ENCODE data around the gene IDH3B. TPM values are rescaled to one million over a fixed set of nuclear protein-coding genes. Genes with fewer than 3 reads are reported as not detected.
A peak's percentile ranks its signal among the peaks of the same experiment; 100 is the strongest.

The IDH3B gene
- total RNA-seq, 1 donor from 2014 or later = 220 TPM

DNA sequence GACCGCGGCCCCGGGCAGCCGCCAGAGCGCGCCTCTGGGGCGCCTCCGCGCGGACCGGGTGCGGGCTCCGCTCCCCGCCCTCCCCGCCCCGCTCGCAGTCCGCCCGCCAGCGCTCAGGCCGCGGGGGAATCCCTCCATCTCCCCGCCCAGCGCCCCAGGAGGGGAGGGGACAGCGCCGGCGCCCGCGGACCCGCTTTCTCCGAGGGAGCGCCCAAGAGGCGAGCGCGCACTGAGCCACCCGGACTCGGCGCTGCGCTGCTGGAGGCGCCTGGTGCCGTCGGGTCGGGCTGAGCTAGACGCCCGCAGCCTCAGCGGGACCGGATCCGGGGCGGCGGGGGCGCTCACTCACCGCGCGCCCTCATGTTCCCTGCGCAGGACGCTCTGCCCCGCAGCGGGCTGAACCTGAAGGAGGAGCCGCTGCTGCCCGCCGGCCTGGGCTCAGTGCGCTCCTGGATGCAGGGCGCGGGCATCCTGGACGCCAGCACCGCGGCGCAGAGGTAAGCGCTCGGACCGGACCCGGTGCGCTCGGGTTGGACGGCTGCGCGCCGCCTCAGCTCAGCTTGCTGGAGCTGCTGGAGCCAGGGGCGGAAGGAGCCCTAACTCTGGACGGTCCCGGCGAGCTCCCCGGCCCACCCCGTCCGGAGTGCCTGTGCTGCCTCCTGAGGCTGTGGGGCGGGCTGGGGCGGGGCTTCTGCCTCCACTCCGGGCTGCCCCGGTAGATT, 29.4 kb upstream of the IDH3B start:
- peak; percentile 44 for DNase-seq
- H3K36me3 ChIP-seq = no peaks in the 10 kb centered on the region
- no peaks in the 10 kb centered on the region for H3K9me3 ChIP-seq (replicated peaks)
- H3K4me1 ChIP-seq = peaks cover 18% of the 10 kb centered on the region
- intact Hi-C loops (cut with micrococcal nuclease) = no loop called here
- peak overlapping the region; percentile 63 for H3K27ac ChIP-seq (replicated peaks)
- peaks cover 41% of the 10 kb centered on the region for H3K27me3 ChIP-seq (ENCODE audit: low read depth)
- TF ChIP-seq, protein P1, sequence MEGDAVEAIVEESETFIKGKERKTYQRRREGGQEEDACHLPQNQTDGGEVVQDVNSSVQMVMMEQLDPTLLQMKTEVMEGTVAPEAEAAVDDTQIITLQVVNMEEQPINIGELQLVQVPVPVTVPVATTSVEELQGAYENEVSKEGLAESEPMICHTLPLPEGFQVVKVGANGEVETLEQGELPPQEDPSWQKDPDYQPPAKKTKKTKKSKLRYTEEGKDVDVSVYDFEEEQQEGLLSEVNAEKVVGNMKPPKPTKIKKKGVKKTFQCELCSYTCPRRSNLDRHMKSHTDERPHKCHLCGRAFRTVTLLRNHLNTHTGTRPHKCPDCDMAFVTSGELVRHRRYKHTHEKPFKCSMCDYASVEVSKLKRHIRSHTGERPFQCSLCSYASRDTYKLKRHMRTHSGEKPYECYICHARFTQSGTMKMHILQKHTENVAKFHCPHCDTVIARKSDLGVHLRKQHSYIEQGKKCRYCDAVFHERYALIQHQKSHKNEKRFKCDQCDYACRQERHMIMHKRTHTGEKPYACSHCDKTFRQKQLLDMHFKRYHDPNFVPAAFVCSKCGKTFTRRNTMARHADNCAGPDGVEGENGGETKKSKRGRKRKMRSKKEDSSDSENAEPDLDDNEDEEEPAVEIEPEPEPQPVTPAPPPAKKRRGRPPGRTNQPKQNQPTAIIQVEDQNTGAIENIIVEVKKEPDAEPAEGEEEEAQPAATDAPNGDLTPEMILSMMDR (IDR thresholded peaks at IDR 0.05; ENCODE audit: borderline replicate concordance) = no peak
- peak overlapping the region; percentile 72 for H3K4me3 ChIP-seq

DNA sequence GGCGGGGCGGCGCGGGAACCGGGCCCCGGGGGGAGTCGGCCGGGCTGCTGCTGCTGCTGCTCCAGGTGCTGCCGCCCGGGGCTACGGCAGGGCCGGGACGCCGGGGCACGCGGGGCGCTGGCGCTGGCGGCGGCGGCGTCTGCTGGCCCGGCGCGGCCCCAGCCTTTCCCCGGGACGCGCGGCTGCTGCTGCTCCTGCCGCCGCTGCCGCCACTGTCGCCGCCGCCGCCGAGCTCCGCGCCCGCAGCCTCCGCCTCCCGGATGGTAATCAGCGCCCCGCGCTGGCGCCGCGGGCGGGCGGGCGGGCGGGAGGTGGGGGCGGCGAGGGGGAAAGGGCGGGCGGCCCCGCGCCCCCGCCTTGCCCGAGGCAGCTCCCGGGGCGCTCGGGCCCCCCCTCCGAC, 28.9 kb upstream of the IDH3B start:
- peaks cover 46% of the 10 kb centered on the region for H3K27me3 ChIP-seq (ENCODE audit: low read depth)
- intact Hi-C loops (cut with micrococcal nuclease) = no loop called here
- TF ChIP-seq, protein P1 (IDR thresholded peaks at IDR 0.05; ENCODE audit: borderline replicate concordance) = no peak
- DNase-seq = no peak
- peak overlapping the region; percentile 63 for H3K27ac ChIP-seq (replicated peaks)
- peaks cover 23% of the 10 kb centered on the region for H3K4me1 ChIP-seq
- H3K4me3 ChIP-seq = peak overlapping the region; percentile 72
- H3K9me3 ChIP-seq (replicated peaks) = no peaks in the 10 kb centered on the region
- no peaks in the 10 kb centered on the region for H3K36me3 ChIP-seq

DNA sequence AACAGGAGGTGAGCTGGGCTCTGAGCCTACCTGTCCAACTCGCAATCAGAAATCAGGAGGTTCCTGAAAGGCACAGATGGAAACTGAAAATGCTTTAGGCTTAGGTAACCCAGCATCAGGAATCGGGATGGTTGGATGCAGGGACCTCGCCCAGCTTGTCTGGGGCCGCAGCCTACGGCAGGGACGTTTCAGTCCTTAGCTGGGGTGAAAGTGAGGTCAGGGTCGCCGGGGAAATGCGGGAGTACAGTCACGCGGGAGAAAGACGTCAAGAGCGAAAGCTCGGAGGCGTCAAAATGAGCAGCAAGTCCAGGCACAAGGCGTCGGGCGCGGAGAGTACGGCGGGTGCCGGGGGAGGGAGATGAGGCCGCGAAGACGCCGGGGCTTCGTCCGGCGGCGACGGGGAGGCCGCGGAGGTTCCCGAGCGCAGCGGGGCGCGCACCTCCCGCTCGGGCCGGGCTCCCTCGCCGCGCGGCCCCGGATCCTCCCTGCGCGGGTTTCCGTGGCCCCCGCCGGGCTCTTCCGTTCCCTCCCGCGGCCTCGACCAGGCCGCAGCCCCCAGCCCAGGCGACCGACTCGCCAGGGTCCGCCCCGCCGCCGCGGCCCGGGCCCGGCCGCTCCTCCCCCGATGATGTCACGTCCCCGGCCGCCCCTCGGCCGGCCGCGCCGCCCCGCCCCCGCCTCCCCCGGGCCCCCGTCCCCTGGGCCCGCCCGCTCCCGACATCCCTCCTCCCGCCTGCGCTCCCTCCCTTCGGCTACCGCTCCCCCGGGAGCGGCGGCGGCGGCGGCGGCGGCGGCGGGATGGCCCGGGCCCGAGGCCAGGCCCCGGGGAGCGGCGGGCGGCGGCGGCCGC, 28.2 kb upstream of the IDH3B start, which contains the start of gene EBF4:
TSS of gene EBF4 (plus strand) at position 745 of the 850 bp plus-strand sequence. CDS start 866 bp downstream, outside the sequence.
- TF ChIP-seq, protein P1 (IDR thresholded peaks at IDR 0.05; ENCODE audit: borderline replicate concordance) = no peak
- intact Hi-C loops (cut with micrococcal nuclease) = no loop called here
- H3K27ac ChIP-seq (replicated peaks) = peak within 1 kb of the TSS; percentile 89
- H3K4me3 ChIP-seq = peak within 1 kb of the TSS; percentile 72
- peaks cover 24% of the 10 kb centered on the region for H3K4me1 ChIP-seq
- peaks cover 52% of the 10 kb centered on the region for H3K27me3 ChIP-seq (ENCODE audit: low read depth)
- H3K9me3 ChIP-seq (replicated peaks) = no peaks in the 10 kb centered on the region
- DNase-seq = peak; percentile 56
- no peaks in the 10 kb centered on the region for H3K36me3 ChIP-seq

DNA sequence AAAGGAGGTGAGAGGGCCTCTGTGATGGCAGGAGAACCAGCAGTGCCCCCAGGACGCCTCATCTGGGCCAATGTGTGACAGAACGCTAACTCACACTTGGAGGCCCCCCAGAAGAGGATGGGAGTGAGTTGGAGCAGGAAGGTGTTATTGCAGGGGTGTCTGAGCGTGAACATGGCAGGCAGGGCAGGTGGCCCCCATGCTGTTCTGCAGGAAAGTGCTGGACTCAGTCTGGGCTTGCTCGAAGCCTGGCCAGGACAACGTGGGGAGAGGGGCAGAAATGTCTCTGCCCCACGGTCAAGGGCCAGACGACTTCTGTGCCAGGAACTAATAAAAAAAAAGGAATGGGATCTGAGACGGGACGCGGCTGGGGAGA, 27.6 kb upstream of the IDH3B start:
- DNase-seq = no peak
- H3K36me3 ChIP-seq = no peaks in the 10 kb centered on the region
- TF ChIP-seq, protein P1 (IDR thresholded peaks at IDR 0.05; ENCODE audit: borderline replicate concordance) = no peak
- H3K27me3 ChIP-seq (ENCODE audit: low read depth) = peaks cover 51% of the 10 kb centered on the region
- peak overlapping the region; percentile 89 for H3K27ac ChIP-seq (replicated peaks)
- H3K4me1 ChIP-seq = peaks cover 24% of the 10 kb centered on the region
- H3K4me3 ChIP-seq = peak overlapping the region; percentile 72
- H3K9me3 ChIP-seq (replicated peaks) = no peaks in the 10 kb centered on the region
- intact Hi-C loops (cut with micrococcal nuclease) = no loop called here

DNA sequence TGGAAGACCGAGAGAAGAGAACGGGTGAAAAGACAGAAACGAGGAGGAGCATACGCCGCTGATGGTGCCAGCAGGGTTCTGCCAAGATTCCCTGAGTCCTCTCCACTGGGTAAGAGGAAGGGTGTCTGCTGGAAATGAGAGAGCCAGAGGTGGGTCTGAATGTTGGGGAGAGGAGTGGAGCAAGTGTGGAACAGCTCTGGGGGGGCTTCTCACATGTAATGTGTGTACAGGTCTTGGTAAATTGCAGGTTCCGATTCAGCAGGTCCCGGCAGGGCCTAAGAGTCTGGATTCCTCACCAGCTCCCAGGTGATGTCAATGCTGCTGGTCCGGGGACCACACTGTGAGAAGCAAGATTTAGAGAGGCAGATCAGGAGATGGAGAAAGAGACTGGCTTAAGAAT, 27.1 kb upstream of the IDH3B start:
- Histone ChIP-seq H3K27me3 (ENCODE audit: low read depth) (peaks cover 51% of the 10 kb centered on the region), H3K36me3 (no peaks in the 10 kb centered on the region), H3K9me3 (replicated peaks) (no peaks in the 10 kb centered on the region), H3K4me3 (no peak overlapping the region), H3K4me1 (peaks cover 24% of the 10 kb centered on the region), H3K27ac (replicated peaks) (peak overlapping the region; percentile 89)
- DNase-seq = no peak
- TF ChIP-seq, protein P1 (IDR thresholded peaks at IDR 0.05; ENCODE audit: borderline replicate concordance) = no peak
- intact Hi-C loops (cut with micrococcal nuclease) = no loop called here
